HG03045 (cell line): Measurements from ENCODE around the gene ESYT2.
A peak's percentile ranks its signal among the peaks of the same experiment; 100 is the strongest.

Source experiments
- ATAC-seq: cut with Tn5 transposase; IDR thresholded peaks from one replicate; pipeline ENCODE4 v1.9.1; 2021; ENCODE audit warnings: mild to moderate bottlenecking, moderate library complexity; ENCODE audit not compliant: unreplicated experiment

Gene ESYT2

DNA sequence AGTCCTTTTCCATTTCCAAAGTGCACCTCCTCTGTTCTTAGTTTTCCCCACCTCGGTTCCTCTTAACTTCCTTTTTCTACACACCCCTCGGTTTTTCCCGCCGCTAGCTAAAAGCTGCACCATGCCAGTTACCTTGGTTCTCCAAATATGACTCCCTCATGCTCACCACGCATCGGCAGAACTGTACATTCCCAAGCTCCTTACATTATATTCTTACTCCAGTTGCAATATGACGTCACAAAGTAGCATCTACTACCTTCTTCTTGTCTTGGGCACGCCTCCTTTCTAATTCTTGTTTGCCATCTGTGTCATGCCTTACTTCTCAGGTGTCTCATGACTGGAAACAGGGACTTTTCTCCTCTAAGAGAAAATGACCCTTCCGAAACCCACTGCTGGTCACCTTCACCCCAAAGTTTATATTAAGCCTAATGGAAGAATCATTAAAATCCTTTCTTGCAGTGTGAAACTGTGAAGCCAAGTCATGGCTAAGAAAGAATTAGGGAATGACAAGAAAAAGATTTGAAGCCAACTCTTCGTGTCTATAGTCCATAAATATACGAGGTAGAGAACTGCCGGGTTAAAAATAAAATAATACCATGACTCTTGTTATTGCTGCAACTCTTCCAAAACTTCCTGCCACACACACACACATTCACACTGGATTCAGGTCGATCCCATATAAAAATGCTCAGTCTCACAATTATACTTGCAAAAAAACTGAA is 1.7 kb downstream of the ESYT2 start:
- no peak for ATAC-seq

GRCh38 chr7:158825628-158826289 is 3.5 kb downstream of the ESYT2 start:
- no peak for ATAC-seq

GRCh38 chr7:158824028-158824427 is 5.3 kb downstream of the ESYT2 start:
- ATAC-seq, result peak; percentile 48

DNA sequence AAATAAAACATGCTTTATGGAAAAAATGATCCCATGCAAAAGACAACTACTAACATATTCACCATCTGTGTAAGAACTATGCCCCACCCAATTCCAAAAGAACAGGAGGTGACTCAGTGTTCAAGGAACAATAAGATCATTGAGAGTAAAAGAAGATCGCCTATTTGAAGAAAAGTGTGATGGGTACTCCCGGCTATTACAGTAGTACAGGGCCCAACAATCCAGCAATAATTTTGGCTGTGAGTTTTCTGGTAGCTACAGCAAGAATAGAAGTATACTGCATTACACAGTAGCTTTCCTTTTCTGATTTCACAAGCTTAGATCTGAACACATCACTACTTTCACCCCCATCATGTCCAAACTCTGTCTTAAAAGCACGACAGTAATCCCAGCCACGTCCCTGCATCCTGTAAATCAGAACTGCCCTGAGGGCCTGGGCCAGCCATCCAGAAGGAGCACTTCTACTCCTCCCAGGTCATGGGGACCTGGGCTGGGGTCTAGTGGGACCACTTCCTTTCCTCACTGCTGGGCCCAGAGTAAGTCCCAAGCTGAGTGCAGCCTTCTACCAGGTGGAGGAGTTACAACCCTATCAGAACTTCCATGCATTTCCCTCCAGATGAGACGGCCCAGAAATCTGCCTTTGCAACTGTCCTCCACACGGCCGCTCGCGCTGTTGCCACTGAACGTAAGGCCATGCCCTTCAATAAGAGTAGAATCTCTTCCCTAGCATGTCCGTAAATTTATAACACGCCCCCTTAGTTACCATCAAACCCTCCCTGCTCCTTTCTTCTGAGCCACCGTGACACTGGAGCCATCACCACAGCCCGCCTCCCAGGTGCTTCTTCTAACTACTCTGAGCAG is 7.9 kb downstream of the ESYT2 start:
- no peak for ATAC-seq

- ATAC-seq, result no peak
Observed at GRCh38 chr7:158820656-158821055, 8.7 kb downstream of the ESYT2 start.

GRCh38 chr7:158819571-158820203 is 9.6 kb downstream of the ESYT2 start:
- ATAC-seq, result no peak

- ATAC-seq, result peak; percentile 86
Observed at GRCh38 chr7:158818325-158819213, 10.7 kb downstream of the ESYT2 start.

- no peak for ATAC-seq
Observed at GRCh38 chr7:158816995-158817394, 12.3 kb downstream of the ESYT2 start.

GRCh38 chr7:158816271-158816670 is 13.0 kb downstream of the ESYT2 start:
- no peak for ATAC-seq

DNA sequence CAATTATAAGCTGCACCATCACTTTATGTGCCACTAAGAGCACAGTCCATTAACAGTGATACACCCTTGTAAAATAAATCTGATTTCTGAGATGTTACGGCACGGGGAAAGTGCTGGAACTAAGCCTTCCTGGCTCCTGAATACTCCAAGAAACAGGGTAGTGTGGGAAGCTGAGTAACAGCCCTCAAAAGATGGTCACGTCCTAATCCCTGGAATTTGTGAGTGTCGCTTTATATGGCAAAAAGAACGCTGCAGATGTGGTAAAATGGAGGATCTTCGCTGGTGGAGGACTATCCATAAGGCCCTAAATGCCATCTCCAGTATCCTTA is 13.5 kb downstream of the ESYT2 start:
- no peak for ATAC-seq

- no peak for ATAC-seq
Observed at GRCh38 chr7:158815083-158815799, 14.1 kb downstream of the ESYT2 start.

DNA sequence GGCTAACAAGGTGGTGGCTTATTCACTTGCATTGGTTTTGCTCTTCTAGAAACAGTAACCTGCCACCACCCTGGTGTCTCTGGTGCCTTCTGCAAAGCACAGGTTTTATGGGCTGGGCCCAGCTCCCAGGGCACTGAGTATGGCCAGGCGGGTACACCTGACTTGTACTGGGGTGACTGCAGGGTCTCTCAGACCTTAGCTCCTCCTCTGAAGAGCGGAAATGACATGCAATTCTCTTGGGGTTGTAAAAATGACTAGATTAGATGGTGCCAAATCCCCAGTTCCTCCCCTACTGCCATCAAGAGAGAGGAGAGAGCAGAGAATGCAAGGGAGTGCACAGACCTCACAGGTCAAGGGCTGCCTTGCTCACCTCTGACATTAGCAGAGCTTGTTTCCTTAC is 14.7 kb downstream of the ESYT2 start:
- ATAC-seq, result no peak

DNA sequence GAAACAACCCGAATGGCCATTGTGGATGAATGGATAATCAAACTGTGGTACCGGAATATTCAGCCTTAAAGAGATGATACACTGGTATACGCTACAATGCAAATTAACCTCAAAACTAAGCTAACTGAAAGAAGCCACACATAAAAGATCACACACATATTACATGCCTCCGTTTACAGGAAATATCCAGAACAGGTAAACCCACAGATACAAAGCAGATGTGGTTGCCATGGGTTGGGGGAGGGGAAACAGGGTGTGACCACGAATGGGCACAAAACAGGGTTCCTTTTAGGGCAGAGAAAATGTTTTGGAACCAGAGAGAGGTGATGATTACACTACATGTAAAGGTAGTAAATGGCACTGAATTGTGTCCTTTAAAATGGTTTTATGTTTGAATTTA is 16.6 kb downstream of the ESYT2 start:
- no peak for ATAC-seq

GRCh38 chr7:158811894-158812293 is 17.4 kb downstream of the ESYT2 start:
- ATAC-seq, result no peak

DNA sequence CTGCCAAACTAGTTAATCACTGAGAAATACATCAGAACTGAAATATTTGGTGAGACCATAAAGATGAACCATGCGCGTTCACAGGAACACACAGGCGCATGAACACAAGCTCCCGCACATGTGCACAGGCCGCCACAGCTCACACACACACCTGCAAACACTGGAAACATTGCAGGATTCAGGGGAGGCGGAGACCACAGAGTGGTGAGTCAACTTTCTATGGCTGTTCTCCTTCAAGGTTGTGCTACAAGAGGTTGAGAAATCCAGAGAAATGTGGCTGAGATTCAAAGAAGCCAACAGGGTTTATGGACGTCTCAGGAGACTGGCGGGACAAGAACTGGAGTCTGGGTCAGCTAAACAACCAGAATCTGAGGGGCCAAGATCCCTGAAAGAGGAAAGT is 17.8 kb downstream of the ESYT2 start:
- ATAC-seq, result no peak

DNA sequence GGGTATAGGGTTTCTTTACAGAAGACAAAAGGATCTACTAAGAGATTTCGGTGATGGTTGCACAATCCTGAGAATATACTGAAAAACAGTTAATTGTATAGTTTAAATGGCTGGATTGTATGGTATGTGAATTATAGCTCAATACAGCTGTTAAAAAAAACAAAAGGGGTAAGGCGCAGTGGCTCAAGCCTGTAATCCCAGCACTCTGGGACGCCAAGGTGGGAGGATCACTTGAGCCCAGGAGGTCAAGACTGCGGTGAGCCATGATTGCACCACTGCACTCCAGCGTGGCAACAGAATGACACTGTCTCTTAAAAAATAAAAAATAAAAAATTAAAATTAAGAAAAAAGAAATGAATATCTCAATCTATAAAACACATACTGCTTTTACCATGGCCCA is 18.5 kb downstream of the ESYT2 start:
- no peak for ATAC-seq

GRCh38 chr7:158809596-158809995 is 19.7 kb downstream of the ESYT2 start:
- peak; percentile 92 for ATAC-seq

GRCh38 chr7:158808126-158808525 is 21.2 kb downstream of the ESYT2 start:
- ATAC-seq, result no peak

DNA sequence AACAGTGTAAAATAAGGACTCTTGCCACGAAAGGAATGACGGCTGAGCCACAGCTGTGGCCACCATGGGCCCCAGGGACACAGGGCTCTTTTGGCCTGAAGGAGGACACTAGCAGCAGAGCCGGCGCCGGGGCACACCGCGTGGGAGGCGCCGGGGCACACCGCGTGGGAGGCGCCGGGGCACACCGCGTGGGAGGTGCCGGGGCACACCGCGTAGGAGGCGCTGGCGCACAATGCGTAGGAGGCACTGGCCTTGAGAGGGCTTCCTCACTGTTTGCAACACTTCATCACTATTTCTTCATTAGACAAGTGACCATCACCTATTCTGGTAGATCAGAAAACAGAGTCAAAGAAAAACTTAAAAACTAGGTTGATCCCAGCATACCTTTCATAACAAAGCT is 23.4 kb downstream of the ESYT2 start:
- ATAC-seq, result no peak

GRCh38 chr7:158805414-158805813 is 23.9 kb downstream of the ESYT2 start:
- no peak for ATAC-seq
